Colon (tissue), 2 donors: ENCODE results near the gene DGKE.

Source experiments
- FAIRE-seq: peaks from 2 replicates; lab custom pipeline; 2012; peaks lifted over from hg19 to GRCh38; lab: Jason Lieb, UNC
- donor health status: control.
- donor health status: control.

DGKE gene

DNA sequence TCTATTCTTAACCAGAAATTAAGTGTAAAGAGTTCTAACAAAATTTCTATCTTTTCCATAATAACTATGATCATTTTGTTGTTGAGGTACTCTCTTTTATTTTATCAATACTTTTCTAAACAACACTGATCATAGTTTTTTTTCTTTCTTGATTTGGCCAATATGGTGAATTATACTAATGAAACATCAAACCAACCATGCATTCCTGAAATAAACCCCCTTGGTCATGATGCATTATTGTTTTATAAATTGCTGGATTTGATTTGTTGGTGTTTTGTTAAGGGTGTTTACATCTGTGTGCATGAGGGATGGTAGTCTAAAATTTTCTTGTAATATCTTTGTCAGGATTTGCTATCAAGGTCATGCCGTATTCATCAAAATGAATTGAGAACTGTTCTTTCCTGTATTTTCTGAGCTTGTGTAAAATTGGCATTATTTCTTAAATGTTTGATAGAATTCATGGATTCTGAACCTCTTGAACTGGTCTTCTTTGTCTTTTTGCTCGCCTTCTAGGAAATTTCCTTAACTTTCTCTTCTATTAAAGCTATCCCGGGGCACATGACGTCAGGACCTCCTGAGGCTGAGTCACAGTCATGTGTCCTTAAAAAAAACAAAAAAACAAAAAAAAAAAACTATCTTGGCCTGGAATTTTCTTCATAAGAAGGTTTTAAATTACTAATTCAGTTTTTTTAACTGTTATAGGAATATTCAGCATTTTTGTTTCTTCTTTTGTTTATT, 83.8 kb downstream of the DGKE start:
- no peak for FAIRE-seq

DNA sequence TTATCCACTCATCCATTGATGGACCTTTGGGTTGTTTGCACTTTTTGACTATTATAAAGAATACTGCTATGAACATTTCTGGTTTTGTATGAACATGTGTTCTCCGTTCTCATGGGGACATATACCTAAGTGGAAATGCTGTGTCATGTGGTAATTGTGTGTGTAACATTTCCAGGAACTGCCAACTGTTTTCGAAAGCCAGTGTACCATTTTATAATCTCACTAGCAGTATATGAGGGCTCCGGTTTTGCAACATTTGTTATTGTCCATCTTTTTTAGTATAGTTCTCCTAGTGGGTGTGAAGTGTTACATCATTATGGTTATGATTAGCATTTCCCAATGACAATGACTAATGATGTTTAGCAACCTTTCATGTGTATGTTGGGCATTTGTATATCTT, 85.0 kb downstream of the DGKE start:
- no peak for FAIRE-seq
